ENCODE data around the gene C1QL4.

- TF ChIP-seq, protein P1, sequence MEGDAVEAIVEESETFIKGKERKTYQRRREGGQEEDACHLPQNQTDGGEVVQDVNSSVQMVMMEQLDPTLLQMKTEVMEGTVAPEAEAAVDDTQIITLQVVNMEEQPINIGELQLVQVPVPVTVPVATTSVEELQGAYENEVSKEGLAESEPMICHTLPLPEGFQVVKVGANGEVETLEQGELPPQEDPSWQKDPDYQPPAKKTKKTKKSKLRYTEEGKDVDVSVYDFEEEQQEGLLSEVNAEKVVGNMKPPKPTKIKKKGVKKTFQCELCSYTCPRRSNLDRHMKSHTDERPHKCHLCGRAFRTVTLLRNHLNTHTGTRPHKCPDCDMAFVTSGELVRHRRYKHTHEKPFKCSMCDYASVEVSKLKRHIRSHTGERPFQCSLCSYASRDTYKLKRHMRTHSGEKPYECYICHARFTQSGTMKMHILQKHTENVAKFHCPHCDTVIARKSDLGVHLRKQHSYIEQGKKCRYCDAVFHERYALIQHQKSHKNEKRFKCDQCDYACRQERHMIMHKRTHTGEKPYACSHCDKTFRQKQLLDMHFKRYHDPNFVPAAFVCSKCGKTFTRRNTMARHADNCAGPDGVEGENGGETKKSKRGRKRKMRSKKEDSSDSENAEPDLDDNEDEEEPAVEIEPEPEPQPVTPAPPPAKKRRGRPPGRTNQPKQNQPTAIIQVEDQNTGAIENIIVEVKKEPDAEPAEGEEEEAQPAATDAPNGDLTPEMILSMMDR (IDR thresholded peaks at IDR 0.05; ENCODE audit: low read depth, low read length, poor library complexity, severe bottlenecking), result no peak
- no peak for TF ChIP-seq EZH2phosphoT487 (IDR thresholded peaks at IDR 0.05; ENCODE audit: borderline replicate concordance, low read length)
Observed at GRCh38 chr12:49292729-49293055, 44.3 kb downstream of the C1QL4 start.
